ENCODE data around the gene PPP1R2.

Gene PPP1R2

GRCh38 chr3:195557322-195557721 lies 14.2 kb upstream of the PPP1R2 start:
- POLR2A ChIA-PET: no interaction called here
- DNase-seq (ENCODE audit: extremely low spot score): no peak

GRCh38 chr3:195556390-195556789 lies 13.3 kb upstream of the PPP1R2 start:
- POLR2A ChIA-PET: no interaction called here

More at GRCh38 chr3:195557322-195557721, 14.2 kb upstream of the PPP1R2 start:
- CTCF ChIA-PET: interaction anchor here (0.8 to 1.3 kb wide), 4 partner anchors 14 to 287 kb away, joined by 3 to 4 read pairs (median 4); partner anchors contain the start of gene PPP1R2
- no peak for TF ChIP-seq CTCF (IDR thresholded peaks at IDR 0.05; ENCODE audit: control extremely low read depth, extremely low read depth, low read depth, missing control alignments)

GRCh38 chr3:195555110-195555509 lies 12.0 kb upstream of the PPP1R2 start:
- ChIA-PET POLR2A (no interaction called here), CTCF (interaction anchor here (1.2 to 1.7 kb wide), 5 partner anchors 11 to 339 kb away, joined by 3 to 10 read pairs (median 4); partner anchors contain the start of gene XXYLT1)
- DNase-seq (ENCODE audit: extremely low spot score): no peak
- no peak for TF ChIP-seq CTCF (IDR thresholded peaks at IDR 0.05; ENCODE audit: control extremely low read depth, extremely low read depth, low read depth, missing control alignments)

More at GRCh38 chr3:195556390-195556789, 13.3 kb upstream of the PPP1R2 start:
- peak; percentile 58 for TF ChIP-seq CTCF (IDR thresholded peaks at IDR 0.05; ENCODE audit: control extremely low read depth, extremely low read depth, low read depth, missing control alignments)
- no peak for DNase-seq (ENCODE audit: extremely low spot score)
- CTCF ChIA-PET: interaction anchor here (0.8 to 1.6 kb wide), 9 partner anchors 13 to 294 kb away, joined by 3 to 4 read pairs (median 3); partner anchors contain the start of genes PPP1R2 and XXYLT1

- ChIA-PET CTCF (interaction anchor here (1.1 to 1.7 kb wide), 4 partner anchors 12 to 340 kb away, joined by 3 to 10 read pairs (median 4); partner anchors contain the start of gene XXYLT1), POLR2A (no interaction called here)
- DNase-seq (ENCODE audit: extremely low spot score): no peak
- TF ChIP-seq CTCF (IDR thresholded peaks at IDR 0.05; ENCODE audit: control extremely low read depth, extremely low read depth, low read depth, missing control alignments): no peak
Measured at GRCh38 chr3:195554458-195554857, 11.3 kb upstream of the PPP1R2 start.

GRCh38 chr3:195553268-195553667 lies 10.1 kb upstream of the PPP1R2 start:
- no peak for DNase-seq (ENCODE audit: extremely low spot score)
- CTCF ChIA-PET: interaction anchor here (1.1 to 1.3 kb wide), 2 partner anchors 10 to 882 kb away, joined by 3 to 5 read pairs; partner anchors contain the start of gene LSG1
- no peak for TF ChIP-seq CTCF (IDR thresholded peaks at IDR 0.05; ENCODE audit: control extremely low read depth, extremely low read depth, low read depth, missing control alignments)
- POLR2A ChIA-PET: no interaction called here

- no peak for TF ChIP-seq CTCF (IDR thresholded peaks at IDR 0.05; ENCODE audit: control extremely low read depth, extremely low read depth, low read depth, missing control alignments)
- ChIA-PET CTCF (interaction anchor here (0.7 to 1.8 kb wide), 7 partner anchors 8 to 308 kb away, joined by 3 to 8 read pairs (median 3); partner anchors contain the start of genes PPP1R2 and XXYLT1), POLR2A (interaction anchor here (0.6 to 1.1 kb wide), 2 partner anchors 8 to 109 kb away, joined by 3 to 4 read pairs; partner anchors contain the start of gene PPP1R2)
- no peak for DNase-seq (ENCODE audit: extremely low spot score)
Measured at GRCh38 chr3:195551381-195551978, 8.4 kb upstream of the PPP1R2 start.
